Prostate gland (tissue), 2 donors: ENCODE data around the gene RNF4. TPM values are rescaled to one million over a fixed set of nuclear protein-coding genes. Genes with fewer than 3 reads are reported as not detected.

ENCODE experiments used
- DNase-seq: peaks from one replicate; pipeline ENCODE4 v3.0.0-alpha.2; 2019; ENCODE audit warnings: low spot score
- H3K27ac ChIP-seq, 2 donors: fragments of 200-600 bp; sonication (generic); 2 replicates each; pipeline ENCODE4 v1.5.1; 2017 to 2019
- H3K27me3 ChIP-seq: fragments of 200-600 bp; sonication (generic); replicated peaks from 2 replicates; pipeline ENCODE4 v1.5.1; 2019; ENCODE audit not compliant: insufficient read depth
- H3K36me3 ChIP-seq, 2 donors: fragments of 200-600 bp; sonication (generic); 1 replicate in 1 of 2; 2 replicates in 1 of 2; pipeline versions ENCODE4 v1.5.1 to v1.8.1; 2017 to 2019
- H3K4me1 ChIP-seq: fragments of 200-600 bp; sonication (generic); replicated peaks from 2 replicates; pipeline ENCODE4 v1.5.1; 2019
- H3K4me3 ChIP-seq, 2 donors: fragments of 200-600 bp; sonication (generic); 2 replicates each; pipeline ENCODE4 v1.5.1; 2017 to 2019
- H3K9me3 ChIP-seq: fragments of 200-600 bp; sonication (generic); 2 replicates; pipeline ENCODE4 v1.5.1; 2017
- POLR2A ChIP-seq: fragments of 450-650 bp; IDR thresholded peaks from one replicate; pipeline ENCODE4 v1.6.1; 2016; ENCODE audit warnings: antibody characterized with exemption, mild to moderate bottlenecking
- POLR2AphosphoS5 ChIP-seq: sonication (generic); formaldehyde crosslinking; IDR thresholded peaks from one replicate; pipeline ENCODE4 v1.6.1; 2017; ENCODE audit warnings: antibody characterized with exemption
- WGBS: methylation state at CpG from one replicate; pipeline ENCODE4 v1.1.5; 2018; 5-methylcytosine and 5-hydroxymethylcytosine counted together
- intact Hi-C: fragments of 100-400 bp; cut with DNase I; formaldehyde crosslinking; loops from one replicate; pipeline ENCODE4 v1.14.2; 2022
- total RNA-seq, 2 donors: library from RNA; depleted of rRNA; stranded (reverse); fragments of >200 nt; gene quantifications; one replicate each; pipeline ENCODE4 v1.1.0, GENCODE V29; 2016
- TF ChIP-seq, protein P1 (sequence below), 4 experiments: fragments of 200-600 bp in 2 of 4; fragments of 450-650 bp in 2 of 4; sonication (generic) in 2 of 4; IDR thresholded peaks; 1 replicate in 3 of 4; 2 replicates in 1 of 4; pipeline ENCODE4 v1.5.1; 2016 to 2019; ENCODE audit warnings: antibody characterized with exemption in 4 of 4, mild to moderate bottlenecking in 2 of 4, moderate library complexity in 2 of 4

RNF4 gene
- total RNA-seq, 2 donors from 2014 or later = 33.9 to 56.1 TPM

DNA sequence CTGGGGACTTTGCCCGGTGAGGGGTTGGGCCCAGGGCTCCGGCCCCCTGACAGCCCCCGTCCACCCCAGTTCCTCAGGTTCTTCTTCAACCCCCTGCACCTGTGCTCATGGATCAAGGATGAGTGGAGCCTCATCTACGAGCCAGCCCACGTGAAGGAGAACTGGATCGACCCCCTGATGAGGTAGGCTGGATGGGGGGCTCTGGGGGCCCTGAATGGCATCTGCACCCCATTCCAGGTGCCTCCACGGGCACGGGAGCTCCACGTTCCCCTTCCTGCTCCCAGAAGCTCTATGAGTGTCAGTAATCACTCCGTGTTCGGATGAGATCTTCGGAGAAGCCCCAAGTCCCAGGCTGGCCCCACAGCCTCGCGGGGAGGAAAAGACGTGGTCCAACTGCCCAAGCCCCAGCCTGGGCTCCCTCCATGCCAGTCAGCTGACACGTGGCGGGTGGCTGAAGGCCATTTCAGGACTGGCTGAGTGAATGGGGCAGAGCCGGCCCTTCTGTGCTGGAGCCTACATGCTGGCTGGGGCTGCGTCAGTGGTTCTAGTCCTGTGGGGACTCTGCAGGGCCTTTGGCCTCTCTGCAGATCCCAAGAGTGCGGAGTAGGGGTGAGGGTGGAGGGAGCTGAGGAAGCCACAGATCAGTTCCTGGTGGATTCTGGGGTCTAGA is 25.7 kb upstream of the RNF4 start:
- H3K36me3 ChIP-seq = no peaks in the 10 kb centered on the region

DNA sequence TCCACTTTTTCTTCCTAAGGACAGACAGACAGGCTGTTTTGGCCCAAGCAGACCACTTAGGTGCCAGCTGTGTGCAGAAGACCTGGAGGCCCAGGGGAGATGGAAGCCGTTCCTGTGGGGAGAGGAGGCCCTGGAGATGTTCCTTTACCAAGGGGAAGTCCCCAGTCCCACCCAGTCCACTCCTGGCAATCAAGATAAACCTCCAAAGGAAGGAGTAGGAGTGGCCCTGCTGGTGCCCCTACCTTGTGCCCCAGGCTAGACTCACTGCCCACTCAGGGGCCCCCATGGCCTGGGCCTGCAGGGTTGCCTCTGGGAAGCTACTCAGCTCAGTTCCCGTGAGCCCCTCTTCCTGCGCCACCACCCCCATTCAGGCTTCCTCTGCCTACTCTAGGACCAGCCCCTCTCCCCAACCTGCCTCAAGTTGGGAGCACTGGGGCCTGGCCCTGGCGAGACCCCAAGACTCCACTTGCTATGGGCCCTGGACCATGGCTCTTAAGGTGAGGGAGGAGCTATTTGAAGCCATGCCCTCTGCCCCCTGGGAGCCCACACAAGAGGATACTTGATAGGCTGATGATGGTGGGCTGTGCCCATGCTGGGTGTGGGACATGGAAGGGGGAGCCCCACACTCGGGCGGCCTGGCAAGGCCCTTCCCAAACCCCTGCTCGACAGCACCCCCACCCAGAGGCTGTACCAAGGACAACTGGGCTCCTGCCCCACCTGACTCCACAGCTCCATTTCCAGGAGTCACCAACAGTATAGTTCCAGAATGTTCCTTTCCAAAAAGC is 24.8 kb upstream of the RNF4 start:
- DNase-seq = no peak
- no peak overlapping the region for H3K27ac ChIP-seq
- intact Hi-C loops = no loop called here
- H3K4me3 ChIP-seq = no peak overlapping the region
- 85% methylated on average over 7 of the region's 7 CpGs for WGBS
- no peaks in the 10 kb centered on the region for H3K9me3 ChIP-seq
- TF ChIP-seq, protein P1, sequence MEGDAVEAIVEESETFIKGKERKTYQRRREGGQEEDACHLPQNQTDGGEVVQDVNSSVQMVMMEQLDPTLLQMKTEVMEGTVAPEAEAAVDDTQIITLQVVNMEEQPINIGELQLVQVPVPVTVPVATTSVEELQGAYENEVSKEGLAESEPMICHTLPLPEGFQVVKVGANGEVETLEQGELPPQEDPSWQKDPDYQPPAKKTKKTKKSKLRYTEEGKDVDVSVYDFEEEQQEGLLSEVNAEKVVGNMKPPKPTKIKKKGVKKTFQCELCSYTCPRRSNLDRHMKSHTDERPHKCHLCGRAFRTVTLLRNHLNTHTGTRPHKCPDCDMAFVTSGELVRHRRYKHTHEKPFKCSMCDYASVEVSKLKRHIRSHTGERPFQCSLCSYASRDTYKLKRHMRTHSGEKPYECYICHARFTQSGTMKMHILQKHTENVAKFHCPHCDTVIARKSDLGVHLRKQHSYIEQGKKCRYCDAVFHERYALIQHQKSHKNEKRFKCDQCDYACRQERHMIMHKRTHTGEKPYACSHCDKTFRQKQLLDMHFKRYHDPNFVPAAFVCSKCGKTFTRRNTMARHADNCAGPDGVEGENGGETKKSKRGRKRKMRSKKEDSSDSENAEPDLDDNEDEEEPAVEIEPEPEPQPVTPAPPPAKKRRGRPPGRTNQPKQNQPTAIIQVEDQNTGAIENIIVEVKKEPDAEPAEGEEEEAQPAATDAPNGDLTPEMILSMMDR (IDR thresholded peaks at IDR 0.05) = no peak
- TF ChIP-seq POLR2AphosphoS5 (no peak), POLR2A (no peak)
- H3K36me3 ChIP-seq = no peaks in the 10 kb centered on the region
- no peaks in the 10 kb centered on the region for H3K4me1 ChIP-seq
- H3K27me3 ChIP-seq = no peaks in the 10 kb centered on the region

More for the DNA sequence above, 25.7 kb upstream of the RNF4 start:
- Histone ChIP-seq H3K4me3 (no peak overlapping the region), H3K27me3 (no peaks in the 10 kb centered on the region), H3K27ac (no peak overlapping the region), H3K9me3 (no peaks in the 10 kb centered on the region), H3K4me1 (no peaks in the 10 kb centered on the region)
- intact Hi-C loops = no loop called here
- no peak for DNase-seq
- 86% methylated on average over 20 of the region's 20 CpGs for WGBS
- no peak for TF ChIP-seq POLR2AphosphoS5
- TF ChIP-seq, protein P1 (IDR thresholded peaks at IDR 0.05) = no peak
- no peak for TF ChIP-seq POLR2A

DNA sequence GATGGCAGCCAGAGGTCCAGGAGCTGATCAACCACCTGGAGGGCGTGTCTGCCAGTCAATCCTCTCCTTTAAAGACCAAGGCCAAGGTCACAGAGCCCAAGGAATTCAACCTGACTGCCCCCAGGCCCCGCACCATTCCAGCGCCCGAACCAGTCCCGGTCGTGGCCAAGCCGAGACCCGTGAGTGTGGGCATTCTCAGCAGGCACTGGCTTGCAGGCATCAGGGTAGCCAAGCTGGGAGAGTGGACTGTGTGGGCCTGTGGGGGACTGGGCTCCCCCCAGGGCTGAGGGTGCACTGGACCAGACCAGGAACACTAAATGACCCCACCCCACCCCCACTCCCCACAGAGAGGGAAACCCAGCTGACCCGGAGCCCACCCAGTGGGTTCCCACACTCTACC is 23.8 kb upstream of the RNF4 start:
- Histone ChIP-seq H3K4me1 (no peaks in the 10 kb centered on the region), H3K4me3 (no peak overlapping the region), H3K27ac (no peak overlapping the region), H3K9me3 (no peaks in the 10 kb centered on the region), H3K27me3 (no peaks in the 10 kb centered on the region), H3K36me3 (no peaks in the 10 kb centered on the region)
- intact Hi-C loops = no loop called here
- WGBS = 94% methylated on average over 9 of the region's 9 CpGs
- DNase-seq = no peak
- TF ChIP-seq, protein P1 (IDR thresholded peaks at IDR 0.05) = no peak
- TF ChIP-seq POLR2A = no peak
- no peak for TF ChIP-seq POLR2AphosphoS5

DNA sequence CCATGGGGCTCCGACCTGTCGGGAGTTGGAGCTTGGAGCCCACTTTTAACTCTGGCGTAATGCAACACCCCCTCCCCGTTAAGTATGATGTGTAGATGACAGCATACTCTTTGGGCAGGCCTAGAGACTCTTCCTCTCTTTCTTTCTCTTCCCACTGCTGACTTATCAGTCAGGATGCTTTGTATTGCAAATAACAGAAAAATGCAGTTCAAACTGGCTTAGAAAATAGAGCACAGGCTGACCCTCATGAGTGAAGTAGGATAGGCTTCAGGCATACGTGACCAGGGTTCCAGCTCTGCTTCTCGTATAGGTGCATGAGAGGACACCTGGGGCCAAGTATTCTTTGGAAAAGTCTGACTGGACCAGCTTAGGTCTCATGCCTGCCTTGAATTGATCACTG is 23.3 kb upstream of the RNF4 start:
- no peak overlapping the region for H3K4me3 ChIP-seq
- H3K27ac ChIP-seq = no peak overlapping the region
- DNase-seq = no peak
- no peaks in the 10 kb centered on the region for H3K36me3 ChIP-seq
- intact Hi-C loops = no loop called here
- no peaks in the 10 kb centered on the region for H3K27me3 ChIP-seq
- TF ChIP-seq POLR2AphosphoS5 (no peak), POLR2A (no peak)
- TF ChIP-seq, protein P1 (IDR thresholded peaks at IDR 0.05) = no peak
- H3K4me1 ChIP-seq = no peaks in the 10 kb centered on the region
- 89% methylated on average over 6 of the region's 6 CpGs for WGBS
- H3K9me3 ChIP-seq = no peaks in the 10 kb centered on the region
